Transverse colon (tissue), 4 donors: ENCODE results near the gene SMAD4. TPM values are rescaled to one million over a fixed set of nuclear protein-coding genes. Genes with fewer than 3 reads are reported as not detected.

ENCODE experiments used
- DNase-seq: peaks from one replicate; pipeline ENCODE4 v3.0.0-alpha.2; 2019
- H3K27ac ChIP-seq, 4 donors: fragments of 200-600 bp; sonication (generic); 2 replicates each; pipeline ENCODE4 v1.5.1; 2016 to 2018; ENCODE audit warnings: inconsistent platforms in 4 of 4
- H3K27me3 ChIP-seq: fragments of 200-600 bp; sonication (generic); 2 replicates; pipeline ENCODE4 v1.5.1; 2017; ENCODE audit warnings: inconsistent platforms
- H3K36me3 ChIP-seq, 4 donors: fragments of 200-600 bp; sonication (generic); 2 replicates each; pipeline ENCODE4 v1.5.1; 2017 to 2019; ENCODE audit warnings: inconsistent platforms in 4 of 4
- H3K4me1 ChIP-seq, 4 donors: fragments of 200-600 bp; sonication (generic); 2 replicates each; pipeline ENCODE4 v1.5.1; 2017 to 2020; ENCODE audit warnings: inconsistent platforms in 4 of 4
- H3K4me3 ChIP-seq, 4 donors: fragments of 200-600 bp; sonication (generic); 1 replicate in 1 of 4; 2 replicates in 3 of 4; pipeline versions ENCODE4 v1.5.1 to v1.6.1; 2017 to 2019; ENCODE audit warnings: inconsistent platforms in 4 of 4
- H3K9me3 ChIP-seq, 2 donors: fragments of 200-600 bp; sonication (generic); 2 replicates each; pipeline ENCODE4 v1.5.1; 2017 to 2019; ENCODE audit warnings: inconsistent platforms in 2 of 2
- EP300 ChIP-seq: sonication (generic); formaldehyde crosslinking; IDR thresholded peaks from one replicate; pipeline ENCODE4 v1.6.1; 2017; ENCODE audit warnings: antibody characterized with exemption, low read depth
- POLR2A ChIP-seq: fragments of 450-650 bp; IDR thresholded peaks from one replicate; pipeline ENCODE4 v1.6.1; 2016; ENCODE audit warnings: antibody characterized with exemption, mild to moderate bottlenecking, moderate library complexity
- POLR2AphosphoS5 ChIP-seq, 3 donors: sonication (generic); formaldehyde crosslinking; IDR thresholded peaks; one replicate each; pipeline ENCODE4 v1.6.1; 2016; ENCODE audit warnings: antibody characterized with exemption in 3 of 3
- WGBS, 2 donors: methylation state at CpG; one replicate each; pipeline ENCODE4 v1.1.5; 2018; ENCODE audit warnings: low coverage in 1 of 2; 5-methylcytosine and 5-hydroxymethylcytosine counted together
- in situ Hi-C, 4 donors: fragments of 200-750 bp; cut with MboI; loops; one replicate each; pipeline versions ENCODE4 v1.15.0 to v1.15.1; 2017; ENCODE audit warnings: low sequenced_read_pairs in 3 of 4, low pct_ligation_motif_present in 1 of 4, low pct_unique_long_range_greater_than_20kb in 1 of 4
- intact Hi-C: fragments of 100-400 bp; cut with DNase I; formaldehyde crosslinking; loops from one replicate; pipeline ENCODE4 v1.15.1; 2023; ENCODE audit warnings: low total_unique reads
- total RNA-seq, 4 donors: library from RNA; depleted of rRNA; stranded (reverse); fragments of >200 nt; gene quantifications; one replicate each; pipeline ENCODE4 v1.1.0, GENCODE V29; 2016
- TF ChIP-seq, protein P1 (sequence below), 5 experiments: fragments of 200-600 bp in 3 of 5; fragments of 450-650 bp in 2 of 5; sonication (generic) in 3 of 5; IDR thresholded peaks; 1 replicate in 2 of 5; 2 replicates in 3 of 5; pipeline ENCODE4 v1.5.1; 2016 to 2017; ENCODE audit warnings: antibody characterized with exemption in 5 of 5, inconsistent platforms in 3 of 5, mild to moderate bottlenecking in 2 of 5, moderate library complexity in 1 of 5

SMAD4 gene
- total RNA-seq, 4 donors from 2014 or later: 77.1 to 172 (median 85.6) TPM

DNA sequence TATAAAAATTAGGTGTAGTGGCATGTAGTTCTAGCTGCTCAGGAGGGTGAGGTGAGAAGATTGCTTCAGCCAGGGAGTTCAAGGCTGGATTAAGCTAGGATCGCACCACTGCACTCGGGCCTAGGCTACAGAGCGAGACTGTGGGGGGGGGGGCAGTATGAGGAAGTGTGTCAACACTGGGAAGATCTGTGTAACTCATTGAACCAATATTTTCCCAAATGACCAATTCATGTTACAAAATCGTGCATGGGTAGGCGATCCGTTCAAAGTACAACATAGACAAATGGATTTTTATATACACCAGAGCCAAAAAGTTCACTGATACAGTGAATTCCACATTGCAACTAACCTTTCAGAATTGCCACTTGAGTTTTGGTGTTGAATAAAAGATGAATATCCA lies 8.1 kb downstream of the SMAD4 start:
- in situ Hi-C loops: loop anchor here in 2 of 4 donors (25.0 kb wide), 2 partner anchors 151 to 226 kb away; partner anchors contain the start of genes MRO (in 2 of the 2) and ME2 (in 1 of the 2)
- Histone ChIP-seq H3K36me3 (no peaks in the 10 kb centered on the region), H3K27me3 (no peaks in the 10 kb centered on the region), H3K4me3 (no peak overlapping the region), H3K4me1 (peaks cover 41 to 90% (median 72%) of the 10 kb centered on the region in 4 donors), H3K27ac (no peak overlapping the region), H3K9me3 (no peaks in the 10 kb centered on the region)
- WGBS, 2 donors: 23 to 57% methylated on average over 3 to 6 of the region's 6 CpGs
- intact Hi-C loops: loop anchor here (10.0 kb wide), 1 partner anchor 213 kb away; the partner anchor contains the start of gene MRO
- no peak for TF ChIP-seq EP300
- no peak for DNase-seq

DNA sequence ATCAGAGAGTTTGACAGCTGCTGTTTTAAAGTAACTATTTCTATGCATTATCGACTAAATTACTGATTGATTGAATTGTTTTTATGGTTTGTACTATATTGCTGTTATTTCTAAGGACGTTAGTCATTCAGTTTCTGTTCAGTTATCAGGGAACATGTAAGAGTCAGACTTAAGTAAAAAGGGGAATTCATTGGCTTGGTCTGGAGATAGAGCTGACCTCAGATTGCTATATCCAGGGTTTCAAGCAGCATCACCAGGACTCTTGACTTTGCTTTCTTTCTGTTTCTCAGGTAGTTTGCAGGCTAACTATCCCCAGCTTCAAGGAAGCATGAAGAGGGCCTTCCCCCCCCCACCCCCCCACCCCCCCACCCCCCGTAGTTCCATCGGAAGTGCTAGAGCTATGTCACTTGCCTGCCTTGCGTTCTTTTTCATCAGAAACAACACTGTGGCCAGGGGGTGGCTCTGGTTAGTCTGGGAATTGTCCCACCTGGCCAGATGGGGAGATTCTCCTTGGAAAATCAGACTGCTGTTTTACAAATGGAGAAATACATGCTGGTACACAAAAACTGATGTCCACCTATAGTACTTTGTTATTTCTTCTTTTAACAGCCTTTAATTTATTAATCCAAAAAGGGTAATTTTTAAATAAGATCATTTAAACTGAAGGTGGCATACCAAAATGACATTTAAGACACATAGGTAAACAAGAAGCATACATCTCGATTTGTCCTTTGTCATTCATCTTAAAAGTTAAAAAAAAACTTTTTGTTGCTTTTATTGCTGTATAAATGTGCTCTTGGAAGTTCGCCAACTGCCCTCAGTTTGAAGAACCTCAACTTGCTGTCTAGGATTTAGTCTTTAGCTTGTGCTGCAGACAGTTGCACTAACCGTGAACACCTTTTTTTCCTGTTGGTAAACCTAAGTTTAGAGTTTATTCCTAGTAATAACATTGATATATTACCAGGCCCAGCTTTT lies 9.4 kb downstream of the SMAD4 start:
- TF ChIP-seq, protein P1, sequence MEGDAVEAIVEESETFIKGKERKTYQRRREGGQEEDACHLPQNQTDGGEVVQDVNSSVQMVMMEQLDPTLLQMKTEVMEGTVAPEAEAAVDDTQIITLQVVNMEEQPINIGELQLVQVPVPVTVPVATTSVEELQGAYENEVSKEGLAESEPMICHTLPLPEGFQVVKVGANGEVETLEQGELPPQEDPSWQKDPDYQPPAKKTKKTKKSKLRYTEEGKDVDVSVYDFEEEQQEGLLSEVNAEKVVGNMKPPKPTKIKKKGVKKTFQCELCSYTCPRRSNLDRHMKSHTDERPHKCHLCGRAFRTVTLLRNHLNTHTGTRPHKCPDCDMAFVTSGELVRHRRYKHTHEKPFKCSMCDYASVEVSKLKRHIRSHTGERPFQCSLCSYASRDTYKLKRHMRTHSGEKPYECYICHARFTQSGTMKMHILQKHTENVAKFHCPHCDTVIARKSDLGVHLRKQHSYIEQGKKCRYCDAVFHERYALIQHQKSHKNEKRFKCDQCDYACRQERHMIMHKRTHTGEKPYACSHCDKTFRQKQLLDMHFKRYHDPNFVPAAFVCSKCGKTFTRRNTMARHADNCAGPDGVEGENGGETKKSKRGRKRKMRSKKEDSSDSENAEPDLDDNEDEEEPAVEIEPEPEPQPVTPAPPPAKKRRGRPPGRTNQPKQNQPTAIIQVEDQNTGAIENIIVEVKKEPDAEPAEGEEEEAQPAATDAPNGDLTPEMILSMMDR (IDR thresholded peaks at IDR 0.05): no peak
- TF ChIP-seq POLR2A (no peak), EP300 (no peak), POLR2AphosphoS5 (IDR thresholded peaks at IDR 0.05) (no peak)
- Histone ChIP-seq H3K4me3 (no peak overlapping the region), H3K36me3 (no peaks in the 10 kb centered on the region), H3K27me3 (no peaks in the 10 kb centered on the region), H3K9me3 (no peaks in the 10 kb centered on the region), H3K4me1 (peaks cover 43 to 90% (median 84%) of the 10 kb centered on the region in 4 donors), H3K27ac (no peak overlapping the region)
- in situ Hi-C loops: loop anchor here in 3 of 4 donors (10.0 to 25.0 kb wide), 3 partner anchors 152 to 227 kb away; partner anchors contain the start of genes MRO (in 2 of the 3) and ME2 (in 1 of the 3)
- no peak for DNase-seq
- WGBS, 2 donors: 37 to 39% methylated on average over 8 of the region's 8 CpGs
- intact Hi-C loops: loop anchor here (10.0 kb wide), 1 partner anchor 215 kb away; the partner anchor contains the start of gene MRO

GRCh38 chr18:51041677-51042352 lies 11.8 kb downstream of the SMAD4 start:
- TF ChIP-seq POLR2AphosphoS5 (IDR thresholded peaks at IDR 0.05) (no peak), POLR2A (no peak), EP300 (no peak)
- TF ChIP-seq, protein P1 (IDR thresholded peaks at IDR 0.05): no peak
- Histone ChIP-seq H3K36me3 (peaks cover 0 to 2% (median 0%) of the 10 kb centered on the region in 4 donors), H3K4me3 (no peak overlapping the region), H3K4me1 (peaks cover 35 to 84% (median 80%) of the 10 kb centered on the region in 4 donors), H3K27ac (no peak overlapping the region), H3K9me3 (no peaks in the 10 kb centered on the region), H3K27me3 (no peaks in the 10 kb centered on the region)
- DNase-seq: no peak
- 88 to 93% methylated on average over 3 of the region's 3 CpGs for WGBS, 2 donors
- intact Hi-C loops (no loop called here), in situ Hi-C loops (loop anchor here in 3 of 4 donors (10.0 to 25.0 kb wide), 3 partner anchors 155 to 230 kb away; partner anchors contain the start of genes MRO (in 2 of the 3) and ME2 (in 1 of the 3))

- peak overlapping the region in 3 of 4 donors; percentile 10 to 29 (median 20) for H3K27ac ChIP-seq
- intact Hi-C loops: no loop called here
- in situ Hi-C loops: loop anchor here in 3 of 4 donors (10.0 to 25.0 kb wide), 3 partner anchors 158 to 233 kb away; partner anchors contain the start of genes MRO (in 2 of the 3) and ME2 (in 1 of the 3)
Measured at GRCh38 chr18:51044928-51045585, 15.0 kb downstream of the SMAD4 start.

More at GRCh38 chr18:51044928-51045585, 15.0 kb downstream of the SMAD4 start:
- peaks cover 0 to 24% (median 7%) of the 10 kb centered on the region in 4 donors for H3K36me3 ChIP-seq
- WGBS, 2 donors: 24 to 27% methylated on average over 2 of the region's 2 CpGs
- peak overlapping the region in 1 of 4 donors; percentile 15 for H3K4me3 ChIP-seq
- no peak for TF ChIP-seq EP300
- TF ChIP-seq POLR2A: no peak
- TF ChIP-seq, protein P1 (IDR thresholded peaks at IDR 0.05): no peak
- no peak for TF ChIP-seq POLR2AphosphoS5 (IDR thresholded peaks at IDR 0.05)
- H3K27me3 ChIP-seq: no peaks in the 10 kb centered on the region
- DNase-seq: no peak
- peaks cover 19 to 51% (median 49%) of the 10 kb centered on the region in 4 donors for H3K4me1 ChIP-seq
- H3K9me3 ChIP-seq: no peaks in the 10 kb centered on the region
